GM23338 (cell line): ENCODE data around the gene NIPAL1. TPM values are rescaled to one million over a fixed set of nuclear protein-coding genes. Genes with fewer than 3 reads are reported as not detected.

ENCODE experiments used
- ATAC-seq: fragments of 200-7000 bp; cut with Tn5 transposase; 3 replicates; pipeline ENCODE4 v1.9.1; 2020
- DNase-seq: peaks from one replicate; pipeline ENCODE4 v3.0.0-alpha.2; 2015; ENCODE audit warnings: low spot score
- H2AFZ ChIP-seq: fragments of 200-600 bp; sonication (generic); 2 replicates; pipeline ENCODE4 v1.8.0; 2016; ENCODE audit warnings: antibody characterized with exemption, mild to moderate bottlenecking, moderate library complexity
- H3F3A ChIP-seq: fragments of 200-600 bp; sonication (generic); replicated peaks from 2 replicates; pipeline ENCODE4 v1.8.0; 2017; ENCODE audit warnings: antibody characterized with exemption, mixed run types, low read depth
- H3K27ac ChIP-seq: fragments of 200-600 bp; sonication (generic); 2 replicates; pipeline ENCODE4 v1.6.1; 2016; ENCODE audit warnings: low read depth
- H3K27me3 ChIP-seq: fragments of 200-600 bp; sonication (generic); 2 replicates; pipeline ENCODE4 v1.8.0; 2016; ENCODE audit warnings: mild to moderate bottlenecking, mixed run types, moderate library complexity; ENCODE audit not compliant: insufficient read depth
- H3K36me3 ChIP-seq: fragments of 200-600 bp; sonication (generic); 2 replicates; pipeline ENCODE4 v1.8.0; 2016; ENCODE audit warnings: mild to moderate bottlenecking; ENCODE audit not compliant: insufficient read depth
- H3K4me1 ChIP-seq: fragments of 200-600 bp; sonication (generic); 2 replicates; pipeline ENCODE4 v1.8.0; 2016; ENCODE audit warnings: mild to moderate bottlenecking, moderate library complexity; ENCODE audit not compliant: insufficient read depth
- H3K4me2 ChIP-seq: fragments of 200-600 bp; sonication (generic); 2 replicates; pipeline ENCODE4 v1.7.1; 2017; ENCODE audit warnings: mixed run types
- H3K4me3 ChIP-seq: fragments of 200-600 bp; sonication (generic); 2 replicates; pipeline ENCODE4 v1.6.1; 2016; ENCODE audit warnings: mixed run types
- H3K79me2 ChIP-seq: fragments of 200-600 bp; sonication (generic); replicated peaks from 2 replicates; pipeline ENCODE4 v1.8.0; 2017; ENCODE audit warnings: mild to moderate bottlenecking; ENCODE audit not compliant: insufficient read depth
- H3K9me2 ChIP-seq: fragments of 200-600 bp; sonication (generic); 2 replicates; pipeline ENCODE4 v1.8.0; 2017; ENCODE audit not compliant: insufficient read depth
- H4K20me1 ChIP-seq: fragments of 200-600 bp; sonication (generic); replicated peaks from 2 replicates; pipeline ENCODE4 v1.8.0; 2017; ENCODE audit warnings: mild to moderate bottlenecking; ENCODE audit not compliant: insufficient read depth
- H3K27ac Mint-ChIP-seq: 2 replicates; pipeline ENCODE4 v1.8.0; 2020; ENCODE audit warnings: inconsistent platforms, mild to moderate bottlenecking, moderate library complexity, mixed read lengths
- H3K27me3 Mint-ChIP-seq: 3 replicates; pipeline ENCODE4 v1.8.0; 2022; ENCODE audit warnings: low read depth, mild to moderate bottlenecking, moderate library complexity, mixed read lengths, inconsistent platforms; ENCODE audit not compliant: insufficient read depth, poor library complexity
- H3K36me3 Mint-ChIP-seq: 3 replicates; pipeline ENCODE4 v1.8.0; 2021; ENCODE audit warnings: low read depth, mild to moderate bottlenecking, inconsistent platforms, moderate library complexity, mixed read lengths
- H3K4me1 Mint-ChIP-seq: 3 replicates; pipeline ENCODE4 v1.8.0; 2020; ENCODE audit warnings: mild to moderate bottlenecking, inconsistent platforms, mixed read lengths
- H3K4me3 Mint-ChIP-seq: 3 replicates; pipeline ENCODE4 v1.8.0; 2021; ENCODE audit warnings: moderate library complexity, mild to moderate bottlenecking, inconsistent platforms, mixed read lengths
- H3K9me3 Mint-ChIP-seq: 3 replicates; pipeline ENCODE4 v1.8.0; 2020; ENCODE audit warnings: moderate library complexity, mild to moderate bottlenecking, inconsistent platforms, mixed read lengths
- CREB1 ChIP-seq: fragments of 250-450 bp; sonication (Bioruptor Pico); IDR thresholded peaks from 2 replicates; pipeline ENCODE4 v1.5.0; 2020; ENCODE audit warnings: low read depth, mild to moderate bottlenecking, moderate library complexity
- CTCF ChIP-seq, 2 experiments: fragments of 200-600 bp in 1 of 2; sonication (generic) in 1 of 2; conservative IDR thresholded peaks; 2 replicates each; pipeline versions ENCODE4 v1.5.1 to v1.6.1; 2016 to 2017; ENCODE audit warnings: antibody characterized with exemption in 2 of 2, low read depth in 2 of 2, mild to moderate bottlenecking in 2 of 2, moderate library complexity in 1 of 2
- ETS1 ChIP-seq: IDR thresholded peaks from 2 replicates; pipeline ENCODE4 v1.6.1; 2016; ENCODE audit warnings: antibody characterized with exemption
- EZH2 ChIP-seq: fragments of 200-600 bp; sonication (generic); IDR thresholded peaks from one replicate; pipeline ENCODE4 v1.8.0; 2017; ENCODE audit warnings: antibody characterized with exemption, mild to moderate bottlenecking, low read depth; ENCODE audit not compliant: unreplicated experiment
- JUNB ChIP-seq: IDR thresholded peaks from one replicate; pipeline ENCODE4 v1.6.1; 2016; ENCODE audit warnings: antibody characterized with exemption; ENCODE audit not compliant: unreplicated experiment
- NANOG ChIP-seq: IDR thresholded peaks from 2 replicates; pipeline ENCODE4 v1.6.1; 2016; ENCODE audit warnings: antibody characterized with exemption, borderline replicate concordance
- REST ChIP-seq: IDR thresholded peaks from one replicate; pipeline ENCODE4 v1.6.1; 2018; ENCODE audit warnings: antibody characterized with exemption; ENCODE audit not compliant: unreplicated experiment
- STAT1 ChIP-seq: IDR thresholded peaks from one replicate; pipeline ENCODE4 v1.6.1; 2016; ENCODE audit warnings: antibody characterized with exemption; ENCODE audit not compliant: unreplicated experiment
- ZNF114 ChIP-seq: fragments of 250-450 bp; sonication (Bioruptor Pico); IDR thresholded peaks from 2 replicates; pipeline ENCODE4 v1.5.0; 2020; ENCODE audit warnings: mild to moderate bottlenecking, moderate library complexity
- polyA plus RNA-seq: library from polyadenylated mRNA; unstranded; fragments of >200 nt; fragmentation: Nextera tagmentation; extraction: Ambion mirVana; gene quantifications from 2 replicates; pipeline ENCODE4 v1.2.1, GENCODE V29; 2016
- total RNA-seq: library from RNA; depleted of rRNA; stranded (reverse); fragments of >200 nt; shearing (Covaris generic); gene quantifications from 2 replicates; pipeline ENCODE4 v1.2.3, GENCODE V29; 2014

Gene NIPAL1
- total and polyA plus RNA-seq, 2 experiments from 2014 or later, result 5.3 to 8.2 TPM

- TF ChIP-seq REST, result no peak
- TF ChIP-seq ZNF114 (CRISPR knock-in tag), result no peak
Measured at GRCh38 chr4:48043504-48043903, 26.9 kb downstream of the NIPAL1 start (continued).

GRCh38 chr4:48044298-48044697 is 27.7 kb downstream of the NIPAL1 start:
- Histone ChIP-seq H3K4me1 (peaks cover 13% of the 10 kb centered on the region; the same call in 1 of the 2 replicates), H4K20me1 (no peaks in the 10 kb centered on the region)
- no peak overlapping the region for H3K27ac Mint-ChIP-seq

More at GRCh38 chr4:48044298-48044697, 27.7 kb downstream of the NIPAL1 start:
- H2AFZ ChIP-seq, result no peak overlapping the region
- 0 out of 2 replicates have a peak, but pooled peaks cover 5% of the 10 kb centered on the region for H3F3A ChIP-seq
- H3K27me3 ChIP-seq, result no peaks in the 10 kb centered on the region
- ATAC-seq (no peak), DNase-seq (no peak)
- no peak for TF ChIP-seq JUNB
- no peak for TF ChIP-seq STAT1
- no peak for TF ChIP-seq ZNF114 (CRISPR knock-in tag)
- no peak for TF ChIP-seq CREB1
- TF ChIP-seq NANOG, result no peak
- no peak for TF ChIP-seq CTCF (conservative IDR thresholded peaks at IDR 0.05; ENCODE audit: low read depth in 2 of 2)
- no peak for TF ChIP-seq ETS1
- no peak for TF ChIP-seq EZH2
- H3K36me3 Mint-ChIP-seq, result no peaks in the 10 kb centered on the region; the same call in 2 of the 3 replicates
- H3K9me3 Mint-ChIP-seq, result no peaks in the 10 kb centered on the region
- H3K27ac ChIP-seq, result no peak overlapping the region
- H3K4me1 Mint-ChIP-seq, result peaks cover 19% of the 10 kb centered on the region
- no peak overlapping the region for H3K4me3 ChIP-seq
- H3K79me2 ChIP-seq, result no peaks in the 10 kb centered on the region
- peaks cover 2% of the 10 kb centered on the region for H3K27me3 Mint-ChIP-seq
- no peaks in the 10 kb centered on the region for H3K36me3 ChIP-seq
- H3K4me2 ChIP-seq, result no peak overlapping the region
- H3K4me3 Mint-ChIP-seq, result no peak overlapping the region
- H3K9me2 ChIP-seq, result 0 out of 2 replicates have a peak, but pooled peaks cover 5% of the 10 kb centered on the region
